ENCODE data around the gene MAPK1.

GRCh38 chr22:21832291-21833290, 34.9 kb downstream of the MAPK1 start:
- TF ChIP-seq GATA2 (IDR thresholded peaks at IDR 0.05; ENCODE audit: low read depth, low read length), result no peak
- no peak for TF ChIP-seq GATA3 (IDR thresholded peaks at IDR 0.05; ENCODE audit: low read depth, low read length)

Measured in SH-SY5Y (cell line).